HG02798 (cell line): Measurements from ENCODE around the gene AMN.
"Not testable (repeated sequence)": the region's sequence is repeated elsewhere in the genome, so short reads cannot be mapped to it uniquely, and the experiment has no call there.

ENCODE experiments used
- ATAC-seq: cut with Tn5 transposase; IDR thresholded peaks from one replicate; pipeline ENCODE4 v1.9.1; 2021; ENCODE audit warnings: mild to moderate bottlenecking; ENCODE audit not compliant: unreplicated experiment, poor library complexity

Gene AMN

DNA sequence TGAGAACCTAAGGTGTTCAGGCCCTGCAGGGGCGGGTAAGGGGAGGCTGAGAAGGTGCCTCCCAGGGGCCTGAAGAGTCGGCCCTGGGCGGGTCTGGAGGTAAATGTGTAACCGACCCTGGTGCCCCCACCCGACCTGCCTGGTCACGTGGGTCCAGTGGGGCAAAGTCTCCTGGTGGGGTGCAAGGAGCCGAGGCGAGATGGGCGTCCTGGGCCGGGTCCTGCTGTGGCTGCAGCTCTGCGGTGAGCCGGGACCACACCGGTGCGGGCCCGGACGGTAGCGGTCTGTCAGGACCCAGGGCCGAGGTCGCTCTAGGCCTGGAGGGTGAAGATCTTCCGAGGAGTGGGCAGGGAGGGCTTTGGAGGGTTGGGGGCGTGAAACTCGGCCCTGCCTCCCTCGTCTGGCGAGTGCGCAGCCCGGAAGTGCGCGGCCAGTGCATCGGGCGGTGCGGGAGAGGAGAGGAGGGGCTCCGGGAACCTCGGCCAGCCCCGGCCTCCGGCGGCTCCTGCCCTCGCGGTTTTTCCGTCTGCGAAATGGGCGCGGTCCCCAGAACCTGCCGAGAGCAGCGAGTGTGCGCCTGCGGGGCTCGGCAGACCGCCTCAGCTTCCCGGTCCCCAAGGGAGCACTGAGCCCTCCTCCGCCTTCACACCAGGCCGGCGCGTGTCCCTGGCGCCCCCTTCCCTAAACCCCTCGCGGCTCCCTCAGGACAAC, at the start of gene AMN:
Gene AMN, plus strand, starts transcription at position 174 of the 711 bp plus-strand sequence. Its CDS starts 26 bp downstream, at position 200.
- ATAC-seq = no peak

DNA sequence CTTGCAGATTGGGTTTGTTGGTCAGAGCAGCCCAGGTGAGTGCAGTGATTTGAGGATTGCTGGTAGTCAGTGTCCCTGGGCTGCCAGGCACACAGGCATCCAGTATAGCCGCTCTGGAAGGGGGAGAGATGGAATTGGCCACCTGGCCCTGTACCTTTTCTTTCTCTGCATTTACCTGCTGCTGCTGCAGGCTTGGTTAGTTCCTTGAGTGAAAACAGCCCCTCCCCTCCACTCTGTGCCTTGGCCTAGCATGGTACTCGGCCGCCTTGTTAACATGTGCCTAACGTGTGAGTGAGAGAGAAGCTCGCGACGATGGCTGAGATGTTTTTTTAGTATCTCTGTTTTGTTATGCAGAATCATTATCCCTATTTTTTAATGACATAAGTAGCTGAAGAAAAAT, 49.3 kb upstream of the AMN start:
- no peak for ATAC-seq

DNA sequence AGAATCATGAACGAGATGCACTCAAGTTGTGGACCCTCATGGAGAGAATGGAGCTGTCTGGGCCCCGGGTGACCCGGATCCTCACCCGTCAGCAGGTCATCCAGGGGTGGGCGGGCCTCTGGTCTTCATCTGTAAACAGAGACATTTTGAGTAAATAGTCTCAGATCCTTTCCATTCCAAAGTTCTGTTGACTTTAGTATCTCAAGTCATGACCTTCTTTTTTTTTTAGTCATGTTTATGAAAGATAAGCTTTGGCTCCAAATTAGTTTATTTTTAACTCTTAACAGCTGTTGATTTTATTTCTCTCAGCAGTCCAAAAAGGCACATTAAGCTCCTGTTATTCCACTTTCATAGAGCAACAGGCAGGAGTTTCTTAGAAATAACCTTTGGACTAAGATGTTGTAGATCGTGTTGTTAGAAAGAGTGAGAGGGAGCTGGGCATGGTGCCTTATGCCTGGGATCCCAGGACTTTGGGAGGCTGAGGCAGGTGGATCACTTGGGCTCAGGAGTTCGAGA, 48.9 kb upstream of the AMN start:
- no peak for ATAC-seq

DNA sequence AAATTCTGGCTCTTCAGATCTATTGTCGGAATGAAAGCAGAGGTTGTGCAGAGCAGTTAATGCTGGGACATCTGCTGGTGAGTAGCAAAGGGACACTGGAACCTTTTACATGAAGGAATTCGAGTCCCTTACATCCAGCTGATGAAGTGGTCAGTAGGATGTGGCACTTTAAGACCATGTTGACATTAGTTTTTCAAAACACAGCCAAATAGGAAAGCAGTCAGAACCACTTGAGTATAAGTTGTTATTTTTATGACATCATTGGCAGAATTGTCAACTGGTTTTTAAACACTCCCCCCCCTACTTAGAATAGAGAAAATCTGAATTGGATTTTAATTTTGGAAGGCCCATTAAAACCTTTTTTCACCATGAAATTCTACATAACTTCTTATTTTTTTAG, 46.8 kb upstream of the AMN start:
- ATAC-seq = no peak

DNA sequence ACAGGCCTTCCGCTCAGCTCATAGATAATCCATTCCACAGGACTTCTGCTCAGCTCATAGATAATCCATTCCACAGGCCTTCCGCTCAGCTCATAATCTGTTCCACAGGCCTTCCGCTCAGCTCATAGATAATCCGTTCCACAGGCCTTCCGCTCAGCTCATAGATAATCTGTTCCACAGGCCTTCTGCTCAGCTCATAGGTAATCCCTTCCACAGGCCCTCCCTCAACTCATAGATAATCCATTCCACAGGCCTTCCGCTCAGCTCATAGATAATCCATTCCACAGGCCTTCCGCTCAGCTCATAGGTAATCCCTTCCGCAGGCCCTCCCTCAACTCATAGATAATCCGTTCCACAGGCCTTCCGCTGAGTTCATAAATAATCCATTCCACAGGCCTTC, 45.0 kb upstream of the AMN start:
- ATAC-seq = not testable (repeated sequence)

DNA sequence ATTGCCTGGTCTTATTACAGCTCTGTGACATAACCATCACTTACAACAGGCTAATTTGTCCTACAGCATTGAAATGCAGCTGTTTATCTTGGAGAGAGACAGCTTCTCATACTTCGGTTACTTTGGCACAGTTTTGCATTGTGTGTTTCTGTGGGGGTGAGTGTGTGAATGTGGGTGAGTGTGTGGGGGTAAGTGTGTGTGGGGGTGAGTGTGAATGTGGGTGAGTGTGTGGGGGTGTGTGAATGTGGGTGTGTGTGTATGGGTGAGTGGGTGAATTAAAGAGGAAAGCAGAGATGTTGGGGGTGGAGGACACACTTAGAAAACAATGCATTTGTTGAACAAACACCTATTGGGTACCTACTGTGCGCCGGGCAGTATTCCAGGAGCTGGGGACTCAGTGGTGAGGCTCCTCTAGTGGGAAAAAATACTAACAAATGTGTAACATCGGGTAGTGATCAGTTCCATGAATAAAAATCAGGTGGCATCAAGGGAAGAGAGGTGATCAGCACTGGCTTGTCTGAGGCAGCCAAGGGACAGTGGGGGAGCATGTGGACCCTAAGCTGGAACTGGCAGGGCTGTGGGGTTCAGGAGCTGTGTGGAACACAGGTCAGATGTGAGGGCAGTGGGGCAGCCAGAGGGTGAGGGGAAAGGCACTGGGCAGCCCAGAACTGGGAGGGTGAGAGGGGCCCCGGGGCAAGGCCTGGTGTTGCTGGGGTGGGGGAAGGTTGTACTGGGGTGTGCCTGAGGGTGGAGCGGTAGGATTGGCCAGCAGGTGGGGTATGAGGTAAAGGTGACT, 44.1 kb upstream of the AMN start:
- ATAC-seq = no peak

DNA sequence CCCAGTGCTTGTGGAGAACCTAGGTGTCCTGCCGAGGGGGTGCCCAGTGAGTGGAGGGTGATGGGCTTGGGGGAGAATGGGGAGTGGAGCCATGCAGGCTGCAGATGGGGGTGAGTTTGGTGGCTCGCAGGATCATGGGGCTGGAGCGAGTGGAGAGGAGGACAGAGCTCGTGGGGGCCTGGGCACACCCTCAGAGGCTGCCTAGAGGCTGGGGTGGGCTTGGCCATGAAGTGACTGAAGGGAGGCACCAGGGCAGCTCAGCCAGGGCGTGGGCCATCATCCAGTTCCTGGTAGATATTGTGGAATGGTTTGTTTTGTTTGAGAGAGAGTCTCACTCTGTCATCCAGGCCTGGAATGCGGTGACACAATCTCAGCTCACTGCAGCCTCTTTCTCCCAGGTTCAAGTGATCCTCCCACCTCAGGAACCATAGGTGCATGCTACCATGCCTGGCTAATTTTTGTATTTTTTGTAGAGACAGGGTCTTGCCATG, 43.4 kb upstream of the AMN start:
- no peak for ATAC-seq

DNA sequence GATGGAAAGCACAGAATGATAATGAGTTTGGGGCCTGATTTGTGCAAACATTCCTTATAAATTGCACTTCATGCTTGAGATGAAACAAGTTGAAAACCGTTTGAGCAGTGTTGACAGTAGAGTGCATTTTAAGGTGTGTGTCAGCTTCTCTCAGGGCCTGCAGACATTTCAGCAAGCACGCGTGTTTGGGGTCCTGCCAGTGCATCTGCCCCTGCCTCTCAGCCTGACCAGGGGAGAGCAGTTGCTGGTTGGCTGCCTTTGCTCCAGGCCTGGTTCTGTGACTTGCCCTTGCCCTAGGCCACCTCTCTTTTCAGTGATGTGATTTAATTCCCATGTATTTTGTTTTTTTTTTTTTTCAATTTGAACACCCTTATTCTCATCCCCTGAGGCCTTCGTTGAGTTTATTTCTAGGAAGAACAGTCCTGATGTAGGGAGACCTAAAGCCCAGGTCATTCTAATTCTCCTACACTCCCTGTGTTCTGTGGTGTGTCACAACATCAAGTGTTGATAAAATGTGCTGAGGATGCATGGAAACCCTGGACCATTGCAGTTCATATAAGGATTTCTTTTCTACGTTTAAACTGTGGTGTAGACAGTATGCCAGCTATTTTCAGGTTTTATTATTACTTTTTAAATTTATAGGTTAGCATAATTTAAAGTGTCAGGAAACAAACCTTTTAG, 40.1 kb upstream of the AMN start:
- ATAC-seq = no peak

DNA sequence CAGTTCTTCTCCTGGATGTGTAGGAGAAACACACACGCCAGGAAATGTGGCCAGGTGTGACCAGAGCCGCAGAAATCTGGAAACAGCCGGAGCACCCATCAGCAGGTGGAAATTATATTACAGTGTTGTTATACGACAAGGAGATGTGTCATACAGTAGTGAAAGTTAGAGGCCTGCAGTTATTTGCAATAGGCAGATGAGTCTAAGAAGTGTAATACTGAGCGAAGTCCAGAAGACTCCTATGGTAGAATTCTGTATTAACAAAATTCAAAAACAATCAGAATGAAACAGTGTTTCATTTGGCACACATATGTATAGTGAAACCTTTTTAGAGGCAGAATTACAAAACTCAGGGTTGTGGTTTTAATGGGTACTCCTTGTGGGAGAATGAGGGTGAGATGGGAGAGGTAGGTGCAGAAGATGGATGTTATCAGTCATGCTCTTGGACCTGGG, 39.3 kb upstream of the AMN start:
- no peak for ATAC-seq

DNA sequence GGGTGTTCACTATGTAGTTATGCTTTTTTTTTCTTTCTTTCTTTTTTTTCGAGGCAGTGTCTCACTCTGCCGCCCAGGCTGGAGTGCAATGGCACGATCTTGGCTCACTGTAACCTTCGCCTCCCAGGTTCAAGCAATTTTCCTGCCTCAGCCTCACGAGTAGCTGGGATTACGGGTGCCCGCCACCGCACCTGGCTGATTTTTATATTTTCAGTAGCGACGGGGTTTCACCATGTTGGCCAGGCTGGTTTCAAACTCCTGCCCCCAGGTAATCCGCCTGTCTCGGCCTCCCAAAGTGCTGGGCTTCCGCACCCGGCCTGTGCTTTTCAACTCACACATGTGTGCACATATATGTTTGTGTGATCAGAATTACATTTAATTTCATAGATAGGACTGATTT, 38.9 kb upstream of the AMN start:
- ATAC-seq = no peak

DNA sequence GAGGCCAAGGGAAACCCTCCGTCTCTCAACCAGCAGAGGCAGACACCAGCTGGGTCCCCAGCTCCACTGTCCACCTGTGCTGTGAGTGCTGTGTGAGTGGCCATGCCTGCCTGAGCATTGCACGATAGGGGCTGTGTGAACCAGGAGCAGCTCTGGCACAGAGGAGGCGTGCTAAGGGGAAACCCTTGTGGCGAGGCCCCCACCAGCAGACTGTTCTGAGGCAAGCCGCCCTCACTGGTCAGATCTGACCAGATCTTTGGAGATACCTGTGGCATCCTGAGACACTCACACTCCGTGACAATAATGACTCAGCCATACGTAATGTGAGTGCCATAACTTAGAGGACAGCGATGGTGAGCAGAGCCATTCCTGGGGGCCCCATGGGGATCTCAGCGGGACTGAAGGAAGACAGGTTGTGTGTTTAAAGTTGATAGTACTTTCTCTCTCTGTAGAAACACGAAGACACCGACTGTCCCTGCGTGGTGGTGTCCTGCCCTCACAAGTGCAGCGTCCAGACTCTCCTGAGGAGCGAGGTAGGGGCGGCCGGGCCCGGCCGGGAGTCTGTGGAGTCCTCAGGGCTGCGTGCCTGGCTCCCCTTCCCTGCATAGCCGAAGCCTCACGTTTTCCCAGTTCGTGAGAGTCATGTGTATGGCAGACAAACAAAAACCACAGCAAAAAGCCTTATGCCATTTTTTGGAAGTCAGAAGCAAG, 36.6 kb upstream of the AMN start:
- ATAC-seq = no peak

DNA sequence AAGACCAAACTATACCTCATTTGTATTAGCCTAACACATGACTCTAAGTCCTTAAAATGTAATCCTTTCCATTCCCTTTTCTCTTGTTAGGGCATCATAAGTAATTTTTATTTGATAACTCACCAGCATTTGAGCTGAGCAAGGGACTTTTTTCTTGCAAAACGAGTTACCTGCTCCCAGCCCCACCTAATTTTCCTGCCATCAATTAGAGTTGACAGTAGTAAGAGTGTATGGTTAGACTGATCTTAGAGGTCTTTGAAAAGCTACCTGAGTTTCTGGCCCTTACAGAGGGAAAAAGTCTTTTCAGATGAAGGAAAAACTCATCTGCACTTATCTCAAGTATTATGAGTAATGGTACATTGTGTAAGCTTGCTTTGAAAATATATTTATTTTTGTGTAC, 33.7 kb upstream of the AMN start:
- ATAC-seq = no peak

DNA sequence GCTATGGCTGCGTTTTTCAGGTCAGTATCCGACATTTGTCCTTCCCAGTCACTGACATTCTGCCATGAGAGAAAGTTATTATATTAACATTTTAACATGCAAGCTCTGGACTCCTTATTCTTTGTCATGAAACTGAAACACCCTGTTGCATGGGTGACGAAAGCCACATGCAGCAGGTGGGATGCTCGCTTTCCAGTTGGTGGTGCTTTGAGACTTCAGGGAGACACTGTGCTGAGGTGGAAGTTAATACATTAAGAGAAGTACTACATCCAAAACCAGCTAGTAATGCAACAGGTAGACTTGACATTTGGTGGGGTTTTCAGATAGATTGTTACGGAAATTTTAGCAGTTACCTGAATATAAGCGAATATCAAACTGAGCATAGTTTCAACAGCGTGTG, 32.8 kb upstream of the AMN start:
- no peak for ATAC-seq

DNA sequence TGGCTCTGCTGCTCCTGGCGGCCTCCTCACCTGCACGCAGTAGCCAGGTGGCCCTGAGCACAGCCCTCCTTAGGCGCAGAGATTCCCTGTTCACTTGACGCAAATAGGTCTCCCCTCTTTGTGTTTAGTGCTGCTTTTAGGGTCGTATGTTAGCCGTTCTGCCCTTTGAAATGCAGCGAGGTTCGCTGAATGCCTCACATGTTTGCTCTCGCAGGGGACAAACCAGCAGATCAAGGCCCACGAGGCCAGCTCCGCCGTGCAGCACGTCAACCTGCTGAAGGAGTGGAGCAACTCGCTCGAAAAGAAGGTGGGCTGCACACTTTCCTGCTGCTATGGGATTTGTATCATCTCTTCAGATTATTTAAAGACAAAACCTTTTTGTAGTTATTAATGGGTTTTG, 31.4 kb upstream of the AMN start:
- no peak for ATAC-seq

DNA sequence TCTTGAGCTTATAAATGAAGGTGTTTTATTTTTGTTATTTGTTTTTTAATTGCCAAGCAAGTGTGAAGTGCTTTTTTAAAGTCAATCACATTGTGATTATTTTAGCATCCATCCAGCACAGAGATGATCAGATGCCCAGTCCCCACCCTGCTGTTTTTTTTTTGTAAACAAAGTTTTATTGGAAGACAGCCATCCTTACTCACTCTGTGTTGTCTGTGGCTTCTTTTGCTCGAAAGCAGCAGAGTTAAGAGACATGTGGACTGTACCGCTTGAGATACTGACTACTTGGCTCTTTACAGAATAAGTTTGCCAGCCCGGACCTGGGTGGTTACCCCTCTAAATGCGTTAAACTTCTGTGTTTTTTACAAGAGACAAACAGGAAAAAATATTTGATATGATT, 30.9 kb upstream of the AMN start:
- ATAC-seq = no peak

DNA sequence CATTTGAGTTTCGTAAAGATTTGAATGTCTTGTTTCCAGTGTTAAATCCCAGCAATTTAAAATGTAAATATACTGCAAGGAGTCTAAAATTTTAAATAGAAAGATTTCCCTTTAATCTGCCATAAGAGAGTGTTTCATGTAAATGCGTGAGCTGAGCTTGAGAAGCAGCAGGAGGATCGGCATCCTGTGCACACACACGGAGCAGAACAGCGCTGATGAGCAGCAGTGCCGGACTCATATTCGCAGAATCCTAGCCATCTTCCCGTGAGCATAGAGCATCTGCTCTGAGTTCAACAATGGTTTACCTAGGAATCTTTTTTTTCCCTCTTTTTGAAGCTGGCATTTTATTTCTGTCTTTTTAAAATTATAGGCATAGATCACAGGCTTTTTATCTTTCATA, 29.8 kb upstream of the AMN start:
- ATAC-seq = no peak

DNA sequence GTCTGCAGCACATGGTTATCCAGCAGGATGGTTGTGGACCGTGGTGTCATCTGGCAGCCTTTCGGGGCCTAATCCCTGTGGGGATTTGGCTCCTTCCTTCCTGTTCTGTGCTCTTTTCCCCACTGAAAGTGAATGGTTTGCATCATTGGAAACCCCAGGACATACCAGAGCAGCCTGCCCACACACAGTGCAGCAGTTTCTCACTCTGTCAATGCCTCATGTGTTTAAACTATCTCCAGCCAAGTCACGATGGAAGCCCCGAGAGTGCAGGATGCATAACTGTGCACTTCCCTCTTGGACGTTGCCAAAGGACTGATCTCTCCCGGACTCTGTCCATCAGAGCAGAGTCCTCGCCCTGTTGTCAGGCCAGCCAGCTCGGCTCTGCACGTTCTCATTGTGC, 29.0 kb upstream of the AMN start:
- ATAC-seq = no peak

DNA sequence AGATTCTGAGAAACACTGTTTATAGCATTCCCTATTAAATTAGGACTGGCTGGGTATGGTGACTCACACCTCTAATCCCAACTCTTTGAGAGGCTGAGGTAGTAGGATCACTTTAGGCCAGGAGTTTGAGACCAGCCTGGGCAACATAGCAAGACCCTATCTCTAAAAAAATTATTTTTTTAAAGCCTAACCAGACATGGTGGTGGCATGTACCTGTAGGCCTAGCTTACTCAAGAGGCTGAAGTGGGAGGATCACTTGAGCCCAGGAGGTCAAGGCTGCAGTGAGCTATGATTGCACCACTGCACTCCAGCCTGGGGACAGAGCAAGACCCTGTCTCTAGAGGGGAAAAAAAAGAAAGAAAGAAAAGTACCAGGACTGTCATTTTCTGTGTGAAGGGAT, 25.7 kb upstream of the AMN start:
- not testable (repeated sequence) for ATAC-seq

DNA sequence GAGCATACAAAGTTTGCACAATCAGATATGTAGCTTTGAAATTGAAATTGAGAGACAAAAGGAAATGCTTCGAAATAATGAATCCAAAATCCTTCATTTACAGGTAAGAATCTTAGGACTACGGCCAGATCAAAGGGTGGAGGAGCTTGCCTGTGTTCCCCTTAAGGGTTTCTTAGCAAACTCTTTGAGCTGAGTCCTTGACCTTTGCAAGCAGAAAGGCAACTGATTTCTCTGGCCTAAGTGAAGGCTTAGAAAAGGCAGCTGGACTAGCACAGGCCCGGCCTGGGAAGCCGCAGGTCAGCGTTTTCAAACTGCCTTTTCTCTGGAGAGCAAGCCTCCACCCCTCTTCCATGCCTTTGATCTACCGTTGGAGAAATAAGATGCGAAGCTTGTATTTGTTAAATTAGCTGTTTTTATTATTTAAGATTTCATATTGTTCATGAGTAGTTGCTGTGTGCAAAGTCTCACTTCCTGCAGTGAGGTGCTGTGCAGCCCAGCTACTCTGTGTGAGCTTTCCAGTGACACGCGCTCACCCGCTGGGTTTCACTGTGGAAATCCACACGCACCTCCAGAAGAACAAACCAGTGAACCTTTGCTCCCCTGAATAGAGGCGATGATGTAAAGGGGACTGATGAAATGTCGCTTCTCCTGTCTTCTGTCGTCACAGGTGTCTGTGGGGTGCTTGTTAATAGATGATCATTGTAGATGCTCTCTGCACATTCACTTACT, 25.0 kb upstream of the AMN start:
- no peak for ATAC-seq

DNA sequence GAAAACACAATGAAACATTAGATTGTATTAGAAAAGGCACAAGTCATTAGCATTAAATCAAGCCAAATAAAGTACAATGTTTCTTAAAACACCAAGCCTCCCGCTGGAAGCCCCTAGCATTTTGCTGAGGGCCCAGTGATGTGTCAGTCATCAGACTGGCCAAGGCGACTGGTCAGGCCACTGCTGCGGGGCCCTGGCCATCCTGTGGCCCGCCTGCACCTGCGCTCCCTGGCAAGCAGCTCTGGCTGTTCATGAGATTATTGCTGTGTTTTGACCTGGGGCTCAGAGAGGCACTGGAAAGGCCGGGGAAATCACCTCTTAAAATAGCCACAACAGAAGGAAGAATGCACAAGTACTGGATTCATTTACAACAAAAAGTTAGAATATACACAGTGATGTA, 24.2 kb upstream of the AMN start:
- ATAC-seq = no peak
